Astrocyte of the cerebellum (primary cell): ENCODE results near the gene UGT1A9.
"Not testable (repeated sequence)": the region's sequence is repeated elsewhere in the genome, so short reads cannot be mapped to it uniquely, and the experiment has no call there.

Source experiments
- DNase-seq: peaks from one replicate; pipeline ENCODE4 v3.0.0-alpha.2; 2011; ENCODE audit warnings: low read depth
- H3K4me3 ChIP-seq: 2 replicates; pipeline ENCODE4 v1.5.1; 2011; ENCODE audit warnings: mild to moderate bottlenecking, low read depth, low read length, moderate library complexity
- CTCF ChIP-seq: IDR thresholded peaks from 2 replicates; pipeline ENCODE4 v1.5.1; 2012; ENCODE audit warnings: low read length, low read depth, moderate library complexity, mild to moderate bottlenecking; ENCODE audit errors: missing control alignments
- in situ Hi-C: cut with HindIII; loops from 2 replicates; pipeline ENCODE4 v1.10.0; 2017; ENCODE audit warnings: low sequenced_read_pairs

UGT1A9 gene

GRCh38 chr2:233671290-233672161 is at the start of gene UGT1A9:
UGT1A9 (plus strand) TSS chr2:233671898; CDS start chr2:233671935, 37 bp downstream.
- no peak for DNase-seq
- no peak within 1 kb of the TSS for H3K4me3 ChIP-seq
- in situ Hi-C loops, result no loop called here

GRCh38 chr2:233627331-233628025 is 44.2 kb upstream of the UGT1A9 start:
- DNase-seq, result no peak
- in situ Hi-C loops, result no loop called here
- TF ChIP-seq CTCF, result no peak
- H3K4me3 ChIP-seq, result no peak overlapping the region

More at GRCh38 chr2:233671290-233672161, at the start of gene UGT1A9:
- no peak for TF ChIP-seq CTCF

- H3K4me3 ChIP-seq, DNase-seq, in situ Hi-C loops: not testable (repeated sequence)
These were observed 35.4 kb upstream of the UGT1A9 start, which contains the start of gene UGT1A10 for GRCh38 chr2:233636306-233636705. UGT1A10 (plus strand) TSS chr2:233636448; CDS start chr2:233636523, 75 bp downstream.

- in situ Hi-C loops, result no loop called here
- TF ChIP-seq CTCF, result no peak
- H3K4me3 ChIP-seq, result no peak overlapping the region
- DNase-seq, result no peak
These were observed 32.9 kb upstream of the UGT1A9 start for GRCh38 chr2:233638836-233639235.

GRCh38 chr2:233639860-233640259 is 31.8 kb upstream of the UGT1A9 start:
- TF ChIP-seq CTCF, result no peak
- in situ Hi-C loops, result no loop called here
- no peak overlapping the region for H3K4me3 ChIP-seq
- DNase-seq, result no peak

GRCh38 chr2:233643128-233643527 is 28.6 kb upstream of the UGT1A9 start:
- in situ Hi-C loops, result no loop called here
- TF ChIP-seq CTCF, result peak; percentile 25
- no peak for DNase-seq
- H3K4me3 ChIP-seq, result no peak overlapping the region

GRCh38 chr2:233646033-233646432 is 25.7 kb upstream of the UGT1A9 start:
- in situ Hi-C loops, H3K4me3 ChIP-seq, DNase-seq: not testable (repeated sequence)
